Measurements from ENCODE around the gene APOBEC3G.

Gene APOBEC3G

DNA sequence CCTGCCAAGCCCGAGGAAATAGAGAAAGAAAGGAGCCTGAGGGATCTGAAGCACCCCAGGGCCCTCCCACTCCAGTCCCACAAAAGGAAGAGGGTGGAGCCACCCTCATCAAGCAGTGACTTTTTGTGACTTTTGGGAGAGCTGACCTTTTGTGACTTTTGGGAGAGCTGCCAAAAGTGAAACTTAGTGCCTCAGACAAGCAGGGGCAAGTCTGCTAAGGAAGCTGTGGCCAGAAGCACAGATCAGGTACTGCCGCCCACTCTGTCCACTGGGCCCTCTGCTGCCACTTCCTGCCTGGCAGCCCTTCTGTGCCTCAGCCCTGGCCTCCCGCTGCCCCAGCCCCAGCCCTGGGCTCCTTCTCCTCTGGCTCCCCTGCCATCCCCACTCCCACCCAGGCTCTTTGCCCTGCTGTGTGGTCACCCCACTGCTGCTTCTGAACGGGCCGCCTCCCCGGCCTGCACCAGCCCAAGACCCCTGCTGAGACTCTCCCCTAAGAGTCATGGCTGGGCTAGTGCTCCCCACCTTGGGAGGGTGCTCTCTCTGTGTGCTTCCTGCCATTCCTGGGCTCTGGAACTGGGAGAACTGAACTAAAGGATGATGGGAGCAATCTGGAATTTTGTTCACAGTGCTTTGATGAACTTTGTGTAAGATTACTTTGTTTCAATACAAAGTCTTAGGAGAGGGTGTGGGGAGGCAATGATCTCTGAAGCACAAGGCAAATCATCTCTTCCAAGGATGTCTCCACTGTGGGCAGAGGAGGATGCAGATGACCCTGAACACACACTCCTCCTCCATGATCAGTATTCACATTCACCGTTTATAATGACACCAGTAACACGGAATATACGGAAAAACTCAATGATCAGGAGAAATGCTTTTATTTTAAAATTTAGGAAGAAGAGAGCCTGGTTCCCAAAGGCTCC, 20.3 kb downstream of the APOBEC3G start, which contains the start of gene APOBEC3H (continued):
- no peak for TF ChIP-seq GLIS3 (CRISPR knock-in tag; IDR thresholded peaks at IDR 0.05)
- TF ChIP-seq, protein P1, sequence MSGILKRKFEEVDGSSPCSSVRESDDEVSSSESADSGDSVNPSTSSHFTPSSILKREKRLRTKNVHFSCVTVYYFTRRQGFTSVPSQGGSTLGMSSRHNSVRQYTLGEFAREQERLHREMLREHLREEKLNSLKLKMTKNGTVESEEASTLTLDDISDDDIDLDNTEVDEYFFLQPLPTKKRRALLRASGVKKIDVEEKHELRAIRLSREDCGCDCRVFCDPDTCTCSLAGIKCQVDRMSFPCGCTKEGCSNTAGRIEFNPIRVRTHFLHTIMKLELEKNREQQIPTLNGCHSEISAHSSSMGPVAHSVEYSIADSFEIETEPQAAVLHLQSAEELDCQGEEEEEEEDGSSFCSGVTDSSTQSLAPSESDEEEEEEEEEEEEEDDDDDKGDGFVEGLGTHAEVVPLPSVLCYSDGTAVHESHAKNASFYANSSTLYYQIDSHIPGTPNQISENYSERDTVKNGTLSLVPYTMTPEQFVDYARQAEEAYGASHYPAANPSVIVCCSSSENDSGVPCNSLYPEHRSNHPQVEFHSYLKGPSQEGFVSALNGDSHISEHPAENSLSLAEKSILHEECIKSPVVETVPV (CRISPR knock-in tag; IDR thresholded peaks at IDR 0.05), result no peak

GRCh38 chr22:39098026-39098425, 21.0 kb downstream of the APOBEC3G start:
- no peak for ATAC-seq
- TF ChIP-seq CSDC2 (CRISPR knock-in tag; IDR thresholded peaks at IDR 0.05), result no peak
- TF ChIP-seq ZNF565 (CRISPR knock-in tag; conservative IDR thresholded peaks at IDR 0.05; ENCODE audit: low read depth), result no peak
- no peak for TF ChIP-seq ZNF70 (CRISPR knock-in tag; IDR thresholded peaks at IDR 0.05)
- TF ChIP-seq, protein P2, sequence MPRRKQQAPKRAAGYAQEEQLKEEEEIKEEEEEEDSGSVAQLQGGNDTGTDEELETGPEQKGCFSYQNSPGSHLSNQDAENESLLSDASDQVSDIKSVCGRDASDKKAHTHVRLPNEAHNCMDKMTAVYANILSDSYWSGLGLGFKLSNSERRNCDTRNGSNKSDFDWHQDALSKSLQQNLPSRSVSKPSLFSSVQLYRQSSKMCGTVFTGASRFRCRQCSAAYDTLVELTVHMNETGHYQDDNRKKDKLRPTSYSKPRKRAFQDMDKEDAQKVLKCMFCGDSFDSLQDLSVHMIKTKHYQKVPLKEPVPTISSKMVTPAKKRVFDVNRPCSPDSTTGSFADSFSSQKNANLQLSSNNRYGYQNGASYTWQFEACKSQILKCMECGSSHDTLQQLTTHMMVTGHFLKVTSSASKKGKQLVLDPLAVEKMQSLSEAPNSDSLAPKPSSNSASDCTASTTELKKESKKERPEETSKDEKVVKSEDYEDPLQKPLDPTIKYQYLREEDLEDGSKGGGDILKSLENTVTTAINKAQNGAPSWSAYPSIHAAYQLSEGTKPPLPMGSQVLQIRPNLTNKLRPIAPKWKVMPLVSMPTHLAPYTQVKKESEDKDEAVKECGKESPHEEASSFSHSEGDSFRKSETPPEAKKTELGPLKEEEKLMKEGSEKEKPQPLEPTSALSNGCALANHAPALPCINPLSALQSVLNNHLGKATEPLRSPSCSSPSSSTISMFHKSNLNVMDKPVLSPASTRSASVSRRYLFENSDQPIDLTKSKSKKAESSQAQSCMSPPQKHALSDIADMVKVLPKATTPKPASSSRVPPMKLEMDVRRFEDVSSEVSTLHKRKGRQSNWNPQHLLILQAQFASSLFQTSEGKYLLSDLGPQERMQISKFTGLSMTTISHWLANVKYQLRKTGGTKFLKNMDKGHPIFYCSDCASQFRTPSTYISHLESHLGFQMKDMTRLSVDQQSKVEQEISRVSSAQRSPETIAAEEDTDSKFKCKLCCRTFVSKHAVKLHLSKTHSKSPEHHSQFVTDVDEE (CRISPR knock-in tag; IDR thresholded peaks at IDR 0.05), result no peak
- TF ChIP-seq PPARA (CRISPR knock-in tag; IDR thresholded peaks at IDR 0.05; ENCODE audit: borderline replicate concordance), result no peak
- no peak for TF ChIP-seq BACH2 (CRISPR knock-in tag; IDR thresholded peaks at IDR 0.05; ENCODE audit: borderline replicate concordance)
- TF ChIP-seq, protein P3, sequence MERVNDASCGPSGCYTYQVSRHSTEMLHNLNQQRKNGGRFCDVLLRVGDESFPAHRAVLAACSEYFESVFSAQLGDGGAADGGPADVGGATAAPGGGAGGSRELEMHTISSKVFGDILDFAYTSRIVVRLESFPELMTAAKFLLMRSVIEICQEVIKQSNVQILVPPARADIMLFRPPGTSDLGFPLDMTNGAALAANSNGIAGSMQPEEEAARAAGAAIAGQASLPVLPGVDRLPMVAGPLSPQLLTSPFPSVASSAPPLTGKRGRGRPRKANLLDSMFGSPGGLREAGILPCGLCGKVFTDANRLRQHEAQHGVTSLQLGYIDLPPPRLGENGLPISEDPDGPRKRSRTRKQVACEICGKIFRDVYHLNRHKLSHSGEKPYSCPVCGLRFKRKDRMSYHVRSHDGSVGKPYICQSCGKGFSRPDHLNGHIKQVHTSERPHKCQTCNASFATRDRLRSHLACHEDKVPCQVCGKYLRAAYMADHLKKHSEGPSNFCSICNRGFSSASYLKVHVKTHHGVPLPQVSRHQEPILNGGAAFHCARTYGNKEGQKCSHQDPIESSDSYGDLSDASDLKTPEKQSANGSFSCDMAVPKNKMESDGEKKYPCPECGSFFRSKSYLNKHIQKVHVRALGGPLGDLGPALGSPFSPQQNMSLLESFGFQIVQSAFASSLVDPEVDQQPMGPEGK (CRISPR knock-in tag; IDR thresholded peaks at IDR 0.05; ENCODE audit: borderline replicate concordance), result no peak
- TF ChIP-seq ZC3H10 (CRISPR knock-in tag; IDR thresholded peaks at IDR 0.05), result no peak
- TF ChIP-seq ISL1 (CRISPR knock-in tag; IDR thresholded peaks at IDR 0.05), result no peak

GRCh38 chr22:39098576-39098975, 21.5 kb downstream of the APOBEC3G start:
- no peak for ATAC-seq
- TF ChIP-seq TCF4 (CRISPR knock-in tag; IDR thresholded peaks at IDR 0.05; ENCODE audit: borderline replicate concordance) (no peak), ZC3H10 (CRISPR knock-in tag; IDR thresholded peaks at IDR 0.05) (no peak), ZNF565 (CRISPR knock-in tag; conservative IDR thresholded peaks at IDR 0.05; ENCODE audit: low read depth) (no peak), POU6F1 (CRISPR knock-in tag; IDR thresholded peaks at IDR 0.05; ENCODE audit: borderline replicate concordance, low read depth) (no peak), ZFP3 (CRISPR knock-in tag; IDR thresholded peaks at IDR 0.05) (no peak), ZNF70 (CRISPR knock-in tag; IDR thresholded peaks at IDR 0.05) (no peak), RARB (CRISPR knock-in tag; IDR thresholded peaks at IDR 0.05) (no peak), ESRRG (CRISPR knock-in tag; IDR thresholded peaks at IDR 0.05) (no peak), BACH2 (CRISPR knock-in tag; IDR thresholded peaks at IDR 0.05; ENCODE audit: borderline replicate concordance) (no peak), TOX (CRISPR knock-in tag; IDR thresholded peaks at IDR 0.05; ENCODE audit: borderline replicate concordance) (no peak), ARNTL (CRISPR knock-in tag; IDR thresholded peaks at IDR 0.05; ENCODE audit: borderline replicate concordance, low read depth) (no peak), CSDC2 (CRISPR knock-in tag; IDR thresholded peaks at IDR 0.05) (no peak), GLIS3 (CRISPR knock-in tag; IDR thresholded peaks at IDR 0.05) (no peak)
- TF ChIP-seq, protein P2 (CRISPR knock-in tag; IDR thresholded peaks at IDR 0.05), result no peak
- TF ChIP-seq, protein P3 (CRISPR knock-in tag; IDR thresholded peaks at IDR 0.05; ENCODE audit: borderline replicate concordance), result no peak
- TF ChIP-seq, protein P1 (CRISPR knock-in tag; IDR thresholded peaks at IDR 0.05), result no peak
- TF ChIP-seq, protein P4, sequence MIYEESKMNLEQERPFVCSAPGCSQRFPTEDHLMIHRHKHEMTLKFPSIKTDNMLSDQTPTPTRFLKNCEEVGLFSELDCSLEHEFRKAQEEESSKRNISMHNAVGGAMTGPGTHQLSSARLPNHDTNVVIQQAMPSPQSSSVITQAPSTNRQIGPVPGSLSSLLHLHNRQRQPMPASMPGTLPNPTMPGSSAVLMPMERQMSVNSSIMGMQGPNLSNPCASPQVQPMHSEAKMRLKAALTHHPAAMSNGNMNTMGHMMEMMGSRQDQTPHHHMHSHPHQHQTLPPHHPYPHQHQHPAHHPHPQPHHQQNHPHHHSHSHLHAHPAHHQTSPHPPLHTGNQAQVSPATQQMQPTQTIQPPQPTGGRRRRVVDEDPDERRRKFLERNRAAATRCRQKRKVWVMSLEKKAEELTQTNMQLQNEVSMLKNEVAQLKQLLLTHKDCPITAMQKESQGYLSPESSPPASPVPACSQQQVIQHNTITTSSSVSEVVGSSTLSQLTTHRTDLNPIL (CRISPR knock-in tag; IDR thresholded peaks at IDR 0.05; ENCODE audit: low read depth), result no peak

All from SK-N-SH treated with all-trans-retinoic acid at 6 μM for 48 hours (cell line).